ENCODE results near the gene KLHL1.

DNA sequence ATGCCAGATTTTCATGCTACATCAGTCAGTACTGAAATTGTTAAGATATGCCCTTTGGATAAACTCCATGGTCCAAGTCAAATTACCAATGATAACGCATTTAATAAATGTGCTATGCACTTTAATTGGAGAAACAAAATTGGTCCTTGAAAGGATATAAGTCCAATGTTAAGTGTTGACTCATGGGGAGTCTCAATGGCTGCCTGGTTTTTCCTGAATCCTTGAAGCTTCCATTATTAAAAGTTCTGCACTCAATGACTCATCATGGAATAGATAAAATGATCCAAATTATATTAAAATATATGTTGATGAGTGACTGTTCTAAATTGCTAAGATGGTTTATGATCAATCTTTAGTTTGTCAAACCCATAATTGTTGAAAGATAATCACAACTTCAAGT lies 346.7 kb downstream of the KLHL1 start:
- TF ChIP-seq, protein P1, sequence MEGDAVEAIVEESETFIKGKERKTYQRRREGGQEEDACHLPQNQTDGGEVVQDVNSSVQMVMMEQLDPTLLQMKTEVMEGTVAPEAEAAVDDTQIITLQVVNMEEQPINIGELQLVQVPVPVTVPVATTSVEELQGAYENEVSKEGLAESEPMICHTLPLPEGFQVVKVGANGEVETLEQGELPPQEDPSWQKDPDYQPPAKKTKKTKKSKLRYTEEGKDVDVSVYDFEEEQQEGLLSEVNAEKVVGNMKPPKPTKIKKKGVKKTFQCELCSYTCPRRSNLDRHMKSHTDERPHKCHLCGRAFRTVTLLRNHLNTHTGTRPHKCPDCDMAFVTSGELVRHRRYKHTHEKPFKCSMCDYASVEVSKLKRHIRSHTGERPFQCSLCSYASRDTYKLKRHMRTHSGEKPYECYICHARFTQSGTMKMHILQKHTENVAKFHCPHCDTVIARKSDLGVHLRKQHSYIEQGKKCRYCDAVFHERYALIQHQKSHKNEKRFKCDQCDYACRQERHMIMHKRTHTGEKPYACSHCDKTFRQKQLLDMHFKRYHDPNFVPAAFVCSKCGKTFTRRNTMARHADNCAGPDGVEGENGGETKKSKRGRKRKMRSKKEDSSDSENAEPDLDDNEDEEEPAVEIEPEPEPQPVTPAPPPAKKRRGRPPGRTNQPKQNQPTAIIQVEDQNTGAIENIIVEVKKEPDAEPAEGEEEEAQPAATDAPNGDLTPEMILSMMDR (conservative IDR thresholded peaks at IDR 0.05; ENCODE audit: low read length), result no peak
- TF ChIP-seq EZH2phosphoT487 (IDR thresholded peaks at IDR 0.05; ENCODE audit: borderline replicate concordance), result no peak

Measured in Loucy (cell line).